ENCODE data around the gene MAEA.
"Not testable (repeated sequence)": the region's sequence is repeated elsewhere in the genome, so short reads cannot be mapped to it uniquely, and the experiment has no call there.

Gene MAEA

DNA sequence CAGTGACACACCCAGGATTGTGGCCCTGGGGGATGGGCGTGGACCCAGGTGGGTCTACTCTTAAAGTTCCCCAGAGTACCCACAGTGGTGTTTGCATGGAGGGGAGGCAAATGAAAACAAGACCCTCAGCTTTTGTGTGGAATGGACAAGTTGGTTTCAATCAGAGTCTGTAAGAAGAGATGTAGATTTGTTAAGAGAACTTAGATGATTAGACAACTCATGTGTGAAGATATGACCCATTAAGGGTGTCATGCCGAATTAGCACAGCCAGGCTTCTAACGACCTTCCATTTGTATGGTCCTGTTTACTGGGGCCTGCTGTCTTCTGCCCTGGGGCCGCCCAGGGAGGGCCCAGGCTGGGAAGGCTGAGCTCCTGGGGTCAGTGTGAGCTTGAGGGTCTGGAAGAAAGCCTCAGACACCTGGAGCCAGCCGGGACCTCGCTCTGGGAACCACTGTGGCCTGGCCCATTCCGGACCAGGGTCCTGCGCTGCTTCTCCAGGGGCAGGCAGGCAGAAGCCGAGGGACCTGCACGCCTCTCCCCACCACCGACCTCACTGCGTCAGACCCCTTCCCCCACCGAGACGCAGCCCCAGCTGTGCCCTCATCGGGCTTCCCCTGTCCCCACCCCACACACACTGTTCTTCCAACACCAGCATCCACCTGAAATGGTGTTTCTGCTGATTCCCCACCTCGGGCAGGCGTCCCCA lies 77.7 kb downstream of the MAEA start:
- no peak for DNase-seq (ENCODE audit: low spot score)

GRCh38 chr4:1367936-1368289 lies 78.2 kb downstream of the MAEA start:
- no peak for DNase-seq (ENCODE audit: low spot score)

GRCh38 chr4:1368421-1369090 lies 78.9 kb downstream of the MAEA start:
- DNase-seq (ENCODE audit: low spot score) = no peak

DNA sequence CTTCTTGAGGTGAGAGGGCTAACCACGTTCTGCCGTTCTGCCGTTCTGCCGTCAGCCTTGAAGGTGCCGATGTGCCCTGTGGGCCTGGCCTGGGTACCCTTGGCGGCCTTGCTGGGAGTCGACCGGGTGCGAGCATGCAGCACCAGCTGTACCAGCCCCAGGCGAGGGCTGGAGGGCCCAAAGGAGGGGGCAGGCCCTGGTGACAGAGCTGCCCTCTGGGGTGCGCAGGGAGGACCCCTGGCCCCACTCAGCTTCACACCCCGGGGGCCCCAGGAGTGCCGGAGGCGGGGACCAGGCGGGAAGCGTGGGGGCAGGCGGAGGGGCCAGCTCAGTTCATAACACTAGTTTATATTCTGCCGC lies 79.4 kb downstream of the MAEA start:
- no peak for DNase-seq (ENCODE audit: low spot score)

DNA sequence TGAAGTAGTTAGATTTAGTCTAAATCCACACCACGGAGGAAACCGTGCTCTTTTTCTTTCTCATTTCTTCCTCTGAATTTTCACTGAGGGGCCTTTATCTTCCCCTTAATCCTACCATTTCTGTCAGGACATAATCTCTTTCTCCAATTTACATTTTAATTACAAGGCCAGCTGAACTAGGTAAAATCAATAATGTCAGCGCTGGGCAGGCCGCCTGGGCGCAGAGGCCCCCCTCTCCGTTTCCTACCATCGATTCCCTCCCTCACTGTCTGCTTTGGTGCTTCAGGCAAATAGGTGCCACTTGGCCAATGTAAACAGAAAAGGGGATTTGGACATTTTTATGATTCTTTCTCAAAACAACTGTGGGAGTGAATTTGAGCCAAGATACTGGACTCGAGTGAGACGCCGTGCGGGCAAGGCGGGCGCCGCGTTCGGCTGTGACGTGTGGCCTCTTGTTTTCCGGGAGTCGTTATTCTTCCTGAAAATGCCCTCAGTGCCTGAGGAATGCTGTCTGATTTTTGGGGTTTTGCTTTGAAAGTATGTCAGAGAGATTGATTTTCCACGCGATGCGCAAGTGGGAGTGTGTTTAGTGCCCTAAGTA lies 79.9 kb downstream of the MAEA start:
- DNase-seq (ENCODE audit: low spot score) = no peak

- DNase-seq (ENCODE audit: low spot score) = no peak
These were observed 80.8 kb downstream of the MAEA start for GRCh38 chr4:1370321-1371124.

DNA sequence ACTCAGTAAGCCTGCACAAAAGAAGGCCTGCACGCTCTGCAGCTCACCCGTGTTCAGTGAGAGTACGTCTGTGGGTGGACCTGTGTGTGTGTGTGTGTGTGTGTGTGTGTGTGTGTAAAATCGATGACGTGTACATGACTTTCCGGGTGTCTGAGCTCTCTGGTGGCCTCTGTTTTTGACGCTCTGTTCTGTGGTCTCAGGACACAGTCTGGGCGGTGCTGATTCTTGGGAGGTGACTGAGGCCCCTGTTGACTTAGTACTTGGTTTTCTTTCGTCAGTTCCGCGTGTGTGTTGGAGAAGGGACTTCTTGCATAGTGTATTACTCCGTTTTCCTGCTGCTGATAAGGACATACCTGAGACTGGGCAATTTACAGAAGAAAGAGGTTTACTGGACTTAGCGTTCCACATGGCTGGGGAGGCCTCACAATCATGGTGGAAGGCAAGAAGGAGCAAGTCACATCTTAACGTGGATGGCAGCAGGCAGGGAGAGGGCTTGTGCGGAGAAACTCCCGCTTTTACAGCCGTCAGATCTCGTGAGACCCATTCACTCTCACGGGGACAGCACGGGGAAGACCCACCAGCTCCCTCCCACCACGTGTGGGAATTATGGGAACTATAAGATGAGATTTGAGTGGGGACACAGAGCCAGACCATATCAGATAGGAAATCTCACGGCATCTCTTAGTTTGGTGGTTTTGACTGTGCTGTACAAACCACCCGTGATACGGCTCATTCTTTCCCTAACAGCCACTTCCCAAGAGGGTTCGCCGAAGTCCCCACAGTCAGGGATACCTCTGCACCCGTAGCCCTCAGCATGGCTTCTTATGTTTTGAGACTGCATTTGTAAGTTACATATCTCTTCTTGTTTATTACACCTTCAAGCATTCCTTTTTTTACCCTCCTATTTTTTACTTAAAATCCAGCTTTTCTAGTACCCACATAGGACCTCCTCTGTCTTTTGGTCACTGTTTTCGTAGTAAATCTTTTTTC lies 81.8 kb downstream of the MAEA start:
- no peak for DNase-seq (ENCODE audit: low spot score)

DNA sequence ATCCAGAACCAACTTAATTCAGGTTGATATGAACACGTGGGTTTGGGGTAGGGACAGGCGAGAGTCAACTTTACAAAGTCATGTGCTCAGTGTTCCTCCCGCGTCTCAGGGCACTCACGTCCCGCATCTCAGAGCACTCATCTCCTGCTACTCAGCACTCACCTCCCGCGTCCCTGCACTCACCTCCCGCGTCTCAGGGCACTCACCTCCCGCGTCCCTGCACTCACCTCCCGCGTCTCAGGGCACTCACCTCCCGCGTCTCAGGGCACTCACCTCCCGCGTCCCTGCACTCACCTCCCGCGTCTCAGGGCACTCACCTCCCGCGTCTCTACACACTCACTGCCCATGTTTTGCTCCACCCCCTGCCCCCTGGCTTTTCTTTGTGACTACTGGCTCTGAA lies 82.9 kb downstream of the MAEA start:
- not testable (repeated sequence) for DNase-seq (ENCODE audit: low spot score)

- no peak for DNase-seq (ENCODE audit: low spot score)
These were observed 84.4 kb downstream of the MAEA start for GRCh38 chr4:1373892-1374705.

DNA sequence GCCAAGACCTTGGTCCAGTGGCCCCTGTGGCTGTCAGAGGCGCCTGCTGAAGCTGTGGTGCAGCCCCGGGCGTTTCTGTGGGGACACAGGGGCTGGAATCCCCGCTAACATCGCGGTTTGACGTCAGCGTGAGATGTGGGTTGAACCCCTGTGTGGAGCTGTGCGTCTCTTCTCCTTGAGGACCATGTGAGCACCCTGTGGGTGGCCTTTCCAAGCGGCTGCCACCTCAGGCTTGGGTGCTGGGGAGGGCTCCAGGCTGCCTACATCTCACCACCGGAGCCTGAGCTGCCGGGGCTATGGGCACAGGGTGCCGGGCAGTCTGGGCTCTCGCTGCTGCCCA lies 85.0 kb downstream of the MAEA start:
- DNase-seq (ENCODE audit: low spot score) = no peak

DNA sequence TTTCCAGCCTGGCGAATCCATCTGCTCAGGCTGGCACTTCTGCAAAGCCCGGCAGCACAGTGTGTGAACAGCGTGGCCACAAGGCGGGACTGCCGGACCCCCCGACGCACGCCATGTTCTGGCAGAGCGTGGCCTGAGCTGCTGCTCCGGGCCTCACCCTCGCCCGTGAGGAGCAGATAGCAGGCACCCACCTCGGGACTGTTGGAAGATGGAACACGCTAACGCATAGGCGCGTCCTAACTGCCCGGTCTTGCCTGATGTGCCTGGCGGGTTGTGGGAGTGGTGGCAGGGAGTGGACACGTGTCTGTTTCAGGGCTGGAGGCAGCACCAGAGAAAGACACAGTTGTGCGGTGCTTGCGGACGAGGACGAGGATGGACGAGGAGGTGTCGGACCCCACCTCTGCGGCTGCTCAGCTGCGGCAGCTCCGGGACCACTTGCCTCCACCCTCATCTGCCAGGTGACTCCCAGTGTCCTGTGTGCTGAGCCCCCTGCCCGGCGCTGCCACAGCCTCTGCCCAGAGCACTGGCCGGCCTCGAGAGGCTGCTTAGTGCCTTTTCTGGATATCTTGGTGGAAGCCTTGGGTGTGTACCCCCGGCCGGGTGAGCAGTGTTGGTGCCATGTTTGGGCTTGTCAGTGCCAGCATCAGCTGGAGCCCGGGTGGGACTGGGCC lies 85.5 kb downstream of the MAEA start:
- no peak for DNase-seq (ENCODE audit: low spot score)

DNA sequence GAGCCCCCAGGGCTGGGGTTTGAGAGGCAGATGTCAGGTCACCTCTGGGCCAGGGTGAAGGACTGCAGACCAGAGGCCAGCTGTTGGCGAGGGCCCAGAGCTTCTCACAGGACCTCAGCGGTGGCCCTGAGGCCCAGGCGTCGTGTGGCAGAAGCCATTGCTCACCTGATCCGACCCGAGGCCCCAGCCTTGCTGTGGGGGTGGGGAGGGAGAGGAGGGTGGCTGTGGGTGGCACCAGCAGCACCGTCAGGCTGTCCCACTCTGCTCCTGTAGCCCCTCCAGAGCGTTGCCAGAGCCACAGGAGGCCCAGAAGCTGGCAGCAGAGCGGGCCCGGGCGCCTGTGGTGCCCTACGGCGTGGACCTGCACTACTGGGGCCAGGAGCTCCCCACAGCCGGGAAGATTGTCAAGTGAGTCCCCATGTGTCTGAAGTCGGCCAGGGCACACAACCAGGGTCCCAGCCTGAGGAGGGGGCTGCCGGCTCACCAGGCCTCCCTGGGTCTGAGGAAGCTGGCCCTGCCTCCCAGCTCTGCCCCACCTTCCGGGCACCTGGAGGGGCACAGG lies 86.2 kb downstream of the MAEA start:
- no peak for DNase-seq (ENCODE audit: low spot score)

DNA sequence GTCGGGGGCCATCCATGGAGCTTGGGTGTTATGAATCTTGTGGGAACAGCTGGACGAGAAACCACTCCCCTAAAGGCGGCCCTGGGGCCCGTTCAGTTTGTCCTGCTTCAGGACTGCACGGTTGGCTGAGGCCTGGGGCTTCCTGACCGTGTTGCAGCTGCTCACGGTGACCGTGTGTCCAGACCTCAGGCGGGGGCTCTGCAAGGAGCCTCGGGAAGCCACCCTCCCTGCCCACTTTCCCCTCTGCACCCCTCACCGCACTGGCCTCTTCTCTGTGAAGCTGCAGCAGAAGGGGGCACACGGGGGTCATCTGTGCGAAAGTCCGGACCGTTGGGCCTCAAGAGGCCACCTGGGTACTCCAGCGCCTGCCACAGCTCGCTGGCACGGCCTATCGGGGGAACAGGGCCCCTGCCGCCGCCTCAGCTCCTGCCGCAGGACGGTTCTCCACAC lies 86.7 kb downstream of the MAEA start:
- no peak for DNase-seq (ENCODE audit: low spot score)

DNA sequence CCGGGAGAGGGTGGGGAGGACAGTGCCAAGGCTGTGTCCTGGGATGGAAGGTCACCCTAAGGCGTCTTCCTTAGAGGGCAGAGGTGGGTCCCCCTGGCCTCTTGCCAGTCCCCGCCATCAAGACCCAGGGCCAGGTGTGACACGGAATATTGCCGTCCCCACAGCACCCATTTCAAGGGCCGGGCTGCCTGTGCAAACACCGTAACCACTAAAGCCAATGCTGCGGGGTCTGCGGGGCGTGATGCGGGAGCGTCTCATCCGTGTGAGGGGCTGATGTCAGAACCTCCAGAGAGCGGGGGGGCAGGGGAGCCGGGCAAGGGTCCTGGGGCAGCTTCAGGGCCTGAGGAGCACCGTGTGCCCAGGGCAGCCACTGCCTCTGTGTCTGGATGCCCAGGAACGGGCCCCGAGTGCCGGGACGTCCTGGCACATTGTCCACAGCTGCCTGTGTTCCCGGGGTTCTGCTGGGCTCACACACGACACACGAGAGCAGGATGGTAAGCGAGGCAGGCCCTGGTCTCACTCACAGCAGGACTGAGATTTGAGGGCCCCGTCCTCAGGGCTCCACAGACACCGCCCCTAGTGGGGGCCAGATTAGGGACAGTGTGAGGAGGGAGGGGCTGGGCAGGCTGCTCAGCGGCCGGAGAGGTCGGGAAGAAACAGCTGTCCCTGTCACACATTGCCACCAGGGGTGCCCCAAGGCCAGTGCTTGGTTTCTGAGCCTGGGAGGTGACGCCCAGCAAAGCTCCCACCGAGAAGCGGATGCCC lies 87.3 kb downstream of the MAEA start:
- no peak for DNase-seq (ENCODE audit: low spot score)

DNA sequence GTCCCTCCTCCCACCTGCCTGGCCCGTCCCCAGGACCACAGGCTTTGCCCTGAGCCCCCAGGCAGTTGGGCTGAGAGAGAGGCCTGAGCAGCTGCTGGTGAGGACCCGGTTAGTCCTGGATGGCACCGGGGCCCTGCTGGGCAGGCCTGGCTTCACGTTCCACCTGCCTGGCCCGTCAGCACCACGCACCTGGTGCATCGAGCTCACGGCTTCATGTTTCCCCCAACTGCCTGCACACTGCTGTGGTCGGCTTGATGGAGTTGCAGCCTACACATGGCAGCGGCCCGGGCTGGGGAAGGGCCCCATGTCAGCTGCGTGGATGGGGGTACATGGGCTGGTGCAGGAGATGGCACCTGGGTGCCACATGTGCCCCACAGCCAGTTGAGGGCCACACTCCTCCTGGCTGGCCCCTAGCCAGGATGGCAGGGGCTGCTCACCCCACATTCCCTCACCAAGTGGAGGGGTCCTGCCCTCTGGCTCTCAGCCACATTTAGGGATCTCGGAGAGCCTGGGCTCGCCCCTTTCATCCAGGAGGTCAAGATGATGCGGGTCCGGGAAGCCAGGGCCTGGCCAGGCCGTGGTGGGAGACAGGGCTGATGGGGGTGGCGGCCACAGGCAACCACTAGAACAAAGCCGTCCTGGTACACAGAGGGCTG lies 88.0 kb downstream of the MAEA start:
- no peak for DNase-seq (ENCODE audit: low spot score)

DNA sequence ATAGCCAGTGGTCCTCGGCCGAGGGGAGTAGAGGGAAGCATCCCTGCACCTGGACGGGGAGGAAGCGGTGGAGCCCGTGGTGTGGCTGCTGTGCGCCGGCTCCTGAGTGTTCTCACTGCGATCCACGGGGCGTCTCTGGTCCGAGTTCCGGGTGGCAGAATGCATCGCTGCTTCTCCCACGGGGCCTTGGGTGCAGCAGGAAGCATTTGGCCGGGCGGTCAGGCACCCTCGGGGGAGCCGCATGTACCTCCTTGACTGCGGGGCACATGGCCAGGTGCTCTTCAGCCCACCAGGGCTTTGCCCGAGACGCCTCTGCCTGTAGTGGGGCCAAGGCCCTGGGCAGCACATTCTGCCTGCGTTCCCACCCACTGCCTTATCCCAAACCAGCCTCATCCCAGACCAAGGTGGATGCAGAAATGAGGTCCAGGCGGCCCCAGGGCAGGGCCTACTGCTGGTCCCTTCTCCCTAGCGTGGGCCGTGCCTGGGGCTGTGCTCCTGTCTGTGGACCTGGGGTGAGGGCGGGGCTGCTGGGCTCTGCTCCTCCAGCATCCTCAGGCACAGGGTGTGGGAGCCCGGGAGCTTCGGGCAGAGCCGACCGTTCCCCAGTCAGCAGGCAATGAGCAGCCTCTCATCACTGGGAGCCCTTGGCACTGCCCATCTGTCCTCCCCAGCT lies 89.0 kb downstream of the MAEA start:
- DNase-seq (ENCODE audit: low spot score) = no peak

DNA sequence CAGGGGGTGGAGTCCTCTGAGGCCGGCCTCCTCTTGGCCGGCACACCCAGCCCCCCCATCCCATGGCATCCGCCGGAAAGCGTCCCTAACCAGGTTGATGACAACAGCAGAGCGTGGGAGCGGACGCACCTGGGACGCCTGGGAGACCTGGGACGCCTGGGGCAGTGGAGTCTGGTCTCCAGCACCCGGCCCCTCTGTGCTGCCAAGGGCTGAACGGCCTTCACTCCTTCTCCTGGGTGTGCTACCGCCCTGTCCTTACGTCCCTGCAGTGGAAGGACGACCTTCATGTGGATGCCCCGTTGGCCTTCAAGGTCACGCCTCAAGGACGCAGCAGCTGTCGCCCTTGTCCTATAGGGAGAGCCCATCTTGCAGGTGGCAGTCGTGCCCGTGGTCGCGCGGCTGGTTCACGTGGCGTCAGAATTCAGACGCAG lies 89.7 kb downstream of the MAEA start:
- no peak for DNase-seq (ENCODE audit: low spot score)

DNA sequence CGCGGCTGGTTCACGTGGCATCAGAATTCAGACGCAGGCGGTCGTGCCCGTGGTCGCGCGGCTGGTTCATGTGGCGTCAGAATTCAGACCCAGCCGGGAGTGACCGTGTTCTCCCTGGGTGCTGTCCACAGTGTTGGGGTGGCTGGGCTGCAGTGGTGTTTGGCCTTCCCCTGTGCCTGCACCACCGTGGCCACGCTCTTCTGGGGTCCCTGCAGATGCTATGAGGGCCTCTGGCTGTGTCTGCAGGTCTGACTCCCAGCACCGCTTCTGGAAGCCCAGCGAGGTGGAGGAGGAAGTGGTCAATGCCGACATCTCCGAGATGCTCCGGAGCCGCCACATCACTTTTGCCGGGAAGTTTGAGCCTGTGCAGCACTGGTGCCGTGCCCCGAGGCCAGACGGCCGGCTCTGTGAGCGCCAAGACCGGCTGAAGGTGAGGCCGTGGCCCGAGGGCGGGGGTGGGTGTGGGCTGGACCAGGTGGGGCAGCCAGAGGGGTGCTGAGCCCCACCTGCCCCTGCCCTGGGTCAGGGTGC lies 90.2 kb downstream of the MAEA start:
- no peak for DNase-seq (ENCODE audit: low spot score)

Measured in globus pallidus (tissue), 1 donor.